ENCODE results near the gene MICAL3. TPM values are rescaled to one million over a fixed set of nuclear protein-coding genes. Genes with fewer than 3 reads are reported as not detected.

MICAL3 gene
- polyA plus RNA-seq, 3 donors = 0.23 to 0.84 TPM; not detected in 1

GRCh38 chr22:17973217-17973616, 51.1 kb downstream of the MICAL3 start:
- intact Hi-C loops (cut with micrococcal nuclease) = no loop called here

GRCh38 chr22:17972385-17973191, 51.8 kb downstream of the MICAL3 start:
- Mint-ChIP-seq H3K4me3 (peak overlapping the region in 1 of 2 donors; percentile 20), H3K27ac (no peak overlapping the region), H3K4me1 (no peaks in the 10 kb centered on the region), H3K9me3 (peaks cover 0 to 2% (median 0%) of the 10 kb centered on the region in 7 donors), H3K27me3 (ENCODE audit: low read depth in 3 of 3) (peaks cover 0 to 10% (median 2%) of the 10 kb centered on the region in 3 donors), H3K36me3 (no peaks in the 10 kb centered on the region)
- TF ChIP-seq CTCF (IDR thresholded peaks at IDR 0.05) = no peak
- no peaks in the 10 kb centered on the region for H3K4me1 ChIP-seq (ENCODE audit: control insufficient read depth in 1 of 2, insufficient read depth in 2 of 2, low read length in 2 of 2)
- no peak for DNase-seq
- no peak overlapping the region for H3K27ac ChIP-seq (ENCODE audit: low read depth in 1 of 2, low read length in 2 of 2)
- no peaks in the 10 kb centered on the region for H4K20me1 ChIP-seq (ENCODE audit: insufficient read depth, low read length)
- H3K9ac ChIP-seq (ENCODE audit: insufficient read depth, low read length, poor library complexity, severe bottlenecking) = no peak overlapping the region
- no peak overlapping the region for H3K4me3 ChIP-seq (replicated peaks in 1 of 3; ENCODE audit: low read depth in 2 of 3, low read length in 3 of 3)
- WGBS (ENCODE audit: insufficient coverage) = 88% methylated on average over 12 of the region's 16 CpGs
- no peaks in the 10 kb centered on the region for H3K9me3 ChIP-seq (replicated peaks in 1 of 2; ENCODE audit: control insufficient read depth in 1 of 2, insufficient read depth in 1 of 2, low read length in 2 of 2)
- intact Hi-C loops (cut with micrococcal nuclease) = no loop called here
- H3K79me2 ChIP-seq (ENCODE audit: insufficient read depth, low read length) = no peaks in the 10 kb centered on the region
- no peak overlapping the region for H3K4me2 ChIP-seq (replicated peaks; ENCODE audit: extremely low read depth, low read length, poor library complexity, severe bottlenecking)
- no peak overlapping the region for H2AFZ ChIP-seq (ENCODE audit: insufficient read depth, low read depth, low read length, poor library complexity, severe bottlenecking)
- H3K36me3 ChIP-seq (replicated peaks in 1 of 2; ENCODE audit: control insufficient read depth in 1 of 2, insufficient read depth in 2 of 2, low read length in 2 of 2) = no peaks in the 10 kb centered on the region
- no peaks in the 10 kb centered on the region for H3K27me3 ChIP-seq (ENCODE audit: control insufficient read depth in 2 of 2, insufficient read depth in 2 of 2, low read length in 2 of 2)

More at GRCh38 chr22:17973217-17973616, 51.1 kb downstream of the MICAL3 start:
- no peaks in the 10 kb centered on the region for H3K9me3 ChIP-seq (replicated peaks in 1 of 2; ENCODE audit: control insufficient read depth in 1 of 2, insufficient read depth in 1 of 2, low read length in 2 of 2)
- no peaks in the 10 kb centered on the region for H3K36me3 ChIP-seq (replicated peaks in 1 of 2; ENCODE audit: control insufficient read depth in 1 of 2, insufficient read depth in 2 of 2, low read length in 2 of 2)
- H3K4me2 ChIP-seq (replicated peaks; ENCODE audit: extremely low read depth, low read length, poor library complexity, severe bottlenecking) = no peak overlapping the region
- Mint-ChIP-seq H3K9me3 (peaks cover 0 to 2% (median 0%) of the 10 kb centered on the region in 7 donors), H3K4me1 (no peaks in the 10 kb centered on the region), H3K36me3 (no peaks in the 10 kb centered on the region), H3K27ac (no peak overlapping the region), H3K27me3 (ENCODE audit: low read depth in 3 of 3) (peaks cover 0 to 11% (median 2%) of the 10 kb centered on the region in 3 donors), H3K4me3 (peak overlapping the region in 1 of 2 donors; percentile 20)
- no peaks in the 10 kb centered on the region for H3K27me3 ChIP-seq (ENCODE audit: control insufficient read depth in 2 of 2, insufficient read depth in 2 of 2, low read length in 2 of 2)
- no peak for TF ChIP-seq CTCF (IDR thresholded peaks at IDR 0.05)
- H4K20me1 ChIP-seq (ENCODE audit: insufficient read depth, low read length) = no peaks in the 10 kb centered on the region
- H3K4me3 ChIP-seq (replicated peaks in 1 of 3; ENCODE audit: low read depth in 2 of 3, low read length in 3 of 3) = no peak overlapping the region
- H3K4me1 ChIP-seq (ENCODE audit: control insufficient read depth in 1 of 2, insufficient read depth in 2 of 2, low read length in 2 of 2) = no peaks in the 10 kb centered on the region
- no peaks in the 10 kb centered on the region for H3K79me2 ChIP-seq (ENCODE audit: insufficient read depth, low read length)
- H3K27ac ChIP-seq (ENCODE audit: low read depth in 1 of 2, low read length in 2 of 2) = no peak overlapping the region
- H3K9ac ChIP-seq (ENCODE audit: insufficient read depth, low read length, poor library complexity, severe bottlenecking) = no peak overlapping the region
- WGBS (ENCODE audit: insufficient coverage) = 100% methylated on average over 4 of the region's 6 CpGs
- H2AFZ ChIP-seq (ENCODE audit: insufficient read depth, low read depth, low read length, poor library complexity, severe bottlenecking) = no peak overlapping the region
- DNase-seq = no peak

Measured in CD14-positive monocyte (primary cell).